ENCODE results near the gene TSPAN5.

The TSPAN5 gene

GRCh38 chr4:98507299-98507698, 151.1 kb downstream of the TSPAN5 start:
- Histone ChIP-seq H3K27me3 (ENCODE audit: low read length) (no peaks in the 10 kb centered on the region), H2AFZ (ENCODE audit: low read depth, low read length, severe bottlenecking) (no peak overlapping the region), H3K4me2 (ENCODE audit: low read depth, low read length, poor library complexity, severe bottlenecking) (no peak overlapping the region), H3F3A (ENCODE audit: insufficient read depth) (no peaks in the 10 kb centered on the region), H3K9me2 (replicated peaks; ENCODE audit: insufficient read depth, low read length) (no peaks in the 10 kb centered on the region), H3K36me3 (ENCODE audit: low read length) (no peaks in the 10 kb centered on the region), H3K9ac (ENCODE audit: low read length) (no peak overlapping the region), H3K79me2 (ENCODE audit: insufficient read depth, low read length) (no peaks in the 10 kb centered on the region), H4K20me1 (ENCODE audit: low read depth, low read length) (no peaks in the 10 kb centered on the region), H3K4me3 (ENCODE audit: insufficient read depth, low read length, poor library complexity, severe bottlenecking) (no peak overlapping the region), H3K9me3 (ENCODE audit: insufficient read depth, low read length) (no peaks in the 10 kb centered on the region), H3K27ac (ENCODE audit: low read depth, low read length) (no peak overlapping the region)
- TF ChIP-seq EZH2phosphoT487 (conservative IDR thresholded peaks at IDR 0.05; ENCODE audit: low read length) (no peak), CTCF (IDR thresholded peaks at IDR 0.05; ENCODE audit: insufficient read depth, low read length, poor library complexity, severe bottlenecking) (no peak)

- Histone ChIP-seq H3K9me2 (replicated peaks; ENCODE audit: insufficient read depth, low read length) (no peaks in the 10 kb centered on the region), H3K27me3 (ENCODE audit: low read length) (no peaks in the 10 kb centered on the region), H3K36me3 (ENCODE audit: low read length) (no peaks in the 10 kb centered on the region), H3F3A (ENCODE audit: insufficient read depth) (no peaks in the 10 kb centered on the region), H3K9ac (ENCODE audit: low read length) (no peak overlapping the region), H3K79me2 (ENCODE audit: insufficient read depth, low read length) (no peaks in the 10 kb centered on the region), H3K9me3 (ENCODE audit: insufficient read depth, low read length) (no peaks in the 10 kb centered on the region), H3K4me2 (ENCODE audit: low read depth, low read length, poor library complexity, severe bottlenecking) (no peak overlapping the region), H4K20me1 (ENCODE audit: low read depth, low read length) (no peaks in the 10 kb centered on the region), H2AFZ (ENCODE audit: low read depth, low read length, severe bottlenecking) (no peak overlapping the region), H3K27ac (ENCODE audit: low read depth, low read length) (no peak overlapping the region), H3K4me3 (ENCODE audit: insufficient read depth, low read length, poor library complexity, severe bottlenecking) (no peak overlapping the region)
- no peak for TF ChIP-seq EZH2phosphoT487 (conservative IDR thresholded peaks at IDR 0.05; ENCODE audit: low read length)
- TF ChIP-seq CTCF (IDR thresholded peaks at IDR 0.05; ENCODE audit: insufficient read depth, low read length, poor library complexity, severe bottlenecking) = no peak
Measured at GRCh38 chr4:98506462-98507132, 151.8 kb downstream of the TSPAN5 start.

- Histone ChIP-seq H3K9me3 (ENCODE audit: insufficient read depth, low read length) (no peaks in the 10 kb centered on the region), H4K20me1 (ENCODE audit: low read depth, low read length) (no peaks in the 10 kb centered on the region), H3K4me2 (ENCODE audit: low read depth, low read length, poor library complexity, severe bottlenecking) (no peak overlapping the region), H3K4me3 (ENCODE audit: insufficient read depth, low read length, poor library complexity, severe bottlenecking) (no peak overlapping the region), H3F3A (ENCODE audit: insufficient read depth) (no peaks in the 10 kb centered on the region), H3K9ac (ENCODE audit: low read length) (no peak overlapping the region), H3K36me3 (ENCODE audit: low read length) (no peaks in the 10 kb centered on the region), H3K27me3 (ENCODE audit: low read length) (no peaks in the 10 kb centered on the region), H3K27ac (ENCODE audit: low read depth, low read length) (no peak overlapping the region), H2AFZ (ENCODE audit: low read depth, low read length, severe bottlenecking) (no peak overlapping the region), H3K9me2 (replicated peaks; ENCODE audit: insufficient read depth, low read length) (no peaks in the 10 kb centered on the region), H3K79me2 (ENCODE audit: insufficient read depth, low read length) (no peaks in the 10 kb centered on the region)
- no peak for TF ChIP-seq EZH2phosphoT487 (conservative IDR thresholded peaks at IDR 0.05; ENCODE audit: low read length)
- TF ChIP-seq CTCF (IDR thresholded peaks at IDR 0.05; ENCODE audit: insufficient read depth, low read length, poor library complexity, severe bottlenecking) = no peak
Measured at GRCh38 chr4:98505992-98506391, 152.4 kb downstream of the TSPAN5 start.

Data from SU-DHL-6 (cell line).